Activated T-cell treated with anti-CD3 and anti-CD28 coated beads for 24 hours (primary cell): Measurements from ENCODE around the gene VIPR2.

Experiments used
- DNase-seq: peaks from one replicate; pipeline ENCODE4 v3.0.0-alpha.2; 2020; ENCODE audit warnings: low read depth

Gene VIPR2

GRCh38 chr7:159066816-159067575, 77.7 kb downstream of the VIPR2 start:
- no peak for DNase-seq

DNA sequence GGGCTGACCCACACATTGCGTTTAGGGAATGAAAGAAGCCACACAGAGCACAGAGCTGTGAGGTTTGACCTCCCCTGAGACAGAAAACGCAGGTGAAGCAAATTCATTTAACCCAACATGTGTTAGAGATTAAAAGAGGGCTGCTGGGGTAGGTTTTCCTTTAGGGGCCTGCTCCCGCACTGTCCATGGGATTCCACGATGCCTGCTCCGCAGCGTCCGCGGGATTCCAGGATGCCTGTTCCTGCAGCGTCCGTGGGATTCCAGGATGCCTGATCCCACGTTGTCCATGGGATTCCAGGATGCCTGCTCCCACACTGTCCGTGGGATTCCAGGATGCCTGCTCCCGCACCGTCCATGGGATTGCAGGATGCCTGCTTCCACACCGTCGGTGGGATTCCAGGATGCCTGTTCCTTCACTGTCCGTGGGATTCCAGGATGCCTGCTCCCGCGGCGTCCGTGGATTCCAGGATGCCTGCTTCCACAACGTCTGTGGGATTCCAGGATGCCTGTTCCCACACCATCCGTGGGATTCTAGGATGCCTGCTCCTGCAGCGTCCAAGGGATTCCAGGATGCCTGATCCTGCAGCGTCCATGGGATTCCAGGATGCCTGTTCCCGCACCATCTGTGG, 78.7 kb downstream of the VIPR2 start:
- DNase-seq, result no peak

GRCh38 chr7:159064816-159065510, 79.7 kb downstream of the VIPR2 start:
- DNase-seq, result no peak

DNA sequence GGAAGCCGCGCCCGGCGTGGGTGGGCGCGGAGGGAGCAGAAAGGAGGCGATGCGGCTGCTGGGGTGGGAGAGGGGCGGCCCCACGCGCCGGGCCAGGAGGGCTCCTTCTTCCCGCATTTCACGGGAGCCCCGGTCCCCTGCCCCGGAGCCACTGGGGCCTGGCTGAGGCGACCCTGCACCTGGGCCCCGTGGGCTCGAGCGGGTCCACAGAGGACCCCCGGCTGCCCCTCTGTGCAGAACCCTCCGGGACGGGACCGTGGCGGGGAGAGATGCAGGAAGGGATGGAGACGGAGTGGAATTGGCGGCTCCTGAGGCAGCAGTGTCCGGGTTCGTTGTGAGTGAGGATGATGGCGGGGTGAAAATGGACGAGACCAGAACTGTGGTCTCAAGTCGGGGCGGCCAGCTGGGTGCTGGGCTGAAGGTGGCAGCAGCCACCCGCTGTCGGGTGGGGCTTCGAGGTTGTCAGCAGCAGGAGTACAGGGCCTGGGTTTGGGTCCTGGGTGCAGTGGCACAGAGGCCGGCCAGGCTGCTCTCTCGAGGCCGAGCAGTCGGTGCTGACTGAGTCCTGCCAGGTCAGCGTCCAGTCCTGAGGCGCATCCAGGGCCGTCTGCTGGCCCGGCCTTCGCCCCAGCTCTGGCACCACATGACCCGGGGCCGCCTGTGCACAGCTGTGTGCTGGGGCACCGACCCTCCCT, 80.4 kb downstream of the VIPR2 start:
- DNase-seq, result no peak

DNA sequence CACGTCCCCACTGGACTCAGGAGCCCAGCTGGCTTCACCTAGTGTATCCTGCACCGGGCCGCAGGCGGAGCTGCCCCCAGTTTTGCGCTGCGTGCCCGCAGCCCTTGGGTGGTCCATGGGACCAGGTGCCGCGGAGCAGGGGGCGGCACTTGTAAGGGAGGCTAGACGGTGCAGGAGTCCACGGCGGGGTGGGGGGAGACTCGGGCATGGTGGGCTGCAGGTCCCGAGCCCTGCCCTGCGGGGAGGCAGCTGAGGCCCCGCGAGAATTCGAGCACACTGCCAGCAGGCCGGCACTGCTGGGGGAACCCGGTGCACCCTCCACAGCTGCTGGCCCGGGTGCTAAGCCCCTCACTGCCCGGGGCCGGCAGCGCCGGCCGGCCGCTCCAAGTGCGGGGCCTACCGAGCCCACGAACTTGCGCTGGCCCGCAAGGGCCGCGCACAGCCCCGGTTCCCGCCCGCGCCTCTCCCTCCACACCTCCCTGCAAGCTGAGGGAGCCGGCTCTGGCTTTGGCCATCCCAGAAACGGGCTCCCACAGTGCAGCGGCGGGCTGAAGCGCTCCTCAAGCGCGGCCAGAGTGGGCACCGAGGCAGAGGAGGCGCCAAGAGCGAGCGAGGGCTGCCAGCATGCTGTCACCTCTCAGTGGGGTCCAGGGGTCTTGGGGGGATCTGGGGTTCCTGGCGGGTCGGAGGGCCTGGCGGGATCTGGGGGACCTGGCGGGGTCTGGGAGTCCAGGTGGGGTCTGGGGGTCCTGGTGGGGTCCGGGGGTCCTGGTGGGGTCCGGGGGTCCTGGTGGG, 81.4 kb downstream of the VIPR2 start:
- no peak for DNase-seq

- DNase-seq, result no peak
Observed at GRCh38 chr7:159062569-159062968, 82.1 kb downstream of the VIPR2 start.

GRCh38 chr7:159061674-159062212, 82.9 kb downstream of the VIPR2 start:
- DNase-seq, result no peak

GRCh38 chr7:159061209-159061608, 83.5 kb downstream of the VIPR2 start:
- no peak for DNase-seq

DNA sequence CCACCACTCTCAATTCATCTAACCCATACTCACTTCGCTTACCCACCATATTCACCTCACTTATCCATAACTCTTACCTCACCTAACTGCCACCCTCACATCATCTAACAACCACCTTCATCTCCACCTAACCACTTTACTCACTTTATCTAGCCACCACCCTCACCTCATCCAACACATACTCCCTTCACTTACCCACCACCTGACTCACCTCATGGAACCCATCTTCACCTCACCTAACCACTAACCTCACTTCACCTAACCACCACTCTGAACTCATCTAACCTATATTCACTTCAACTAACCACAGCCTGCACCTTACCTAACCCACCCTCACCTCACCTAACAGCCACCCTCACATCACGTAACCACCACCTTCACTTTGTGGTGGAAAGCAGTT, 84.2 kb downstream of the VIPR2 start:
- no peak for DNase-seq

GRCh38 chr7:159059629-159060028, 85.0 kb downstream of the VIPR2 start:
- no peak for DNase-seq

- no peak for DNase-seq
Observed at GRCh38 chr7:159057647-159058046, 87.0 kb downstream of the VIPR2 start.

DNA sequence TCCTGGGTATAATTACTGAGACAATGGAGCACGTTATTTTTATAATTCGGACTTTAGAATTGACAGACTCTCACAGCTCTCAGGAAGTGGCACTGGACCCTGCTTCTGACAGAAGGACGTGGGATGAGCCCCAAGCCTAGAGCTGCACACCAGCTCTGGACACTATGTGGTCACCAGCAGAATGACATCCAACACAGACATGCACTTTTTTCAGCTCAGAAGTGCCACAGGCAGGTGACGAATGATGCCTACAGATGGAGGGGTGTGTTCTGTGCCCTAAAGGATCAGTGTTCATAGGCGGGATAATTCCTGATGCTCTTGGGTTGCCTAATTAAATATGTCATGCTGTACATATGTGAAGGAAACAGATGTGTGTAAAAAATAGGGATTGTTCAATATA, 87.9 kb downstream of the VIPR2 start:
- DNase-seq, result no peak

GRCh38 chr7:159051916-159052315, 92.8 kb downstream of the VIPR2 start:
- DNase-seq, result no peak

- no peak for DNase-seq
Observed at GRCh38 chr7:159050704-159051103, 94.0 kb downstream of the VIPR2 start.

DNA sequence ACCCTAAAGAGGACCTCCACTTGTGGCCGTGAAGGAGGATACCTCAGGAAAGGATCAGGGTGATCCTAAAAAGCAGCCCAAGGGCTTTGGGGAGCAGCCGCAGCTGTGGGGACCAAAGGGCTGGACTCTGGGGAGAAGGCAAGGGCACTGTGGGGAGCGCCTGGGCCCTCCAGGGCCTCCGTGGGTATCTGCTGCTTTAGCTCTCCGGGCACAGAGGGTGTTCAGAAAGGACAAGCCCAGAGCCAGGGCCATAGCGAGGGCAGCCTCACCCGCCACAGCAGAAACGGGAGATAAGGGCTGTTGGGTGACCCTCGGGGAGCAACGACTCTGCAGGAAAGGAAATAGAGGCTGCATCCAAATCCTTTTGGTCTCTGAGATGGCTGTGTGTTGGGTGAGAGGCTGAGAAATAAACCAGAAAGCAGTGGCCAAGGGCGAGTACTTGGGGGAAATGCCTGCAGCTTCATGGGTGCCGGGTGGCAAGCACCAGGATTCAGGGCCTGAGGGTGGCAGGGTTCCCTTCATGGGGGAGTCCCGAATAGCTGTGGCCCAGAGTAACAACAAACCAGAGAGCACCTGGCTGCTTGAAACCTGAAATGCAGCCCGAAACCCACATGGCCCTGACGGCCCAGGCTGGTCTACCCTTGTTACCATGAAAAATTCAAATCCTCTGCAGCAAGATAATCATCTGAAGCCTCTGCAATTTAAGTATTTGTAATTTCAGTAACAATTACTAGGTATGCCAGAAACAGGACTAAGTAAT, 95.2 kb downstream of the VIPR2 start:
- no peak for DNase-seq

DNA sequence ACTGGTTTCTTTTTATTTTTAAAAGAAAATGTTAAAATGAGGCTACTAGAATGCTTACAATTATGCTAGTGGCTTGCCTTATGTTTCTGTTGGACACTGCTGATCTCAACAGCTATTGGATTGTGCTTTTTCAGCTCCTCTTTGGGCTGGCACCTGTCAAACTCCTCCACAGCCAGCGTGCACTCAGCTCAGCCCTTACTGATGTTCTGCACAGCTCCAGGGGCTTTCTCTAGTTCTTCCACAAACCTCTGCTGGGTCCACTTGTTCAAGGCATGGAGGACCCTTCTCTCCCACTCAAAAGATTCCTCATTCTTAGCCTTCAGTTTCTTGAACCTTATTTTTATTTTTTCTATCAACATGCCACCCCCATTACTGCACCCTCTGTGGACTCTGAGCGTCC, 96.0 kb downstream of the VIPR2 start:
- no peak for DNase-seq

DNA sequence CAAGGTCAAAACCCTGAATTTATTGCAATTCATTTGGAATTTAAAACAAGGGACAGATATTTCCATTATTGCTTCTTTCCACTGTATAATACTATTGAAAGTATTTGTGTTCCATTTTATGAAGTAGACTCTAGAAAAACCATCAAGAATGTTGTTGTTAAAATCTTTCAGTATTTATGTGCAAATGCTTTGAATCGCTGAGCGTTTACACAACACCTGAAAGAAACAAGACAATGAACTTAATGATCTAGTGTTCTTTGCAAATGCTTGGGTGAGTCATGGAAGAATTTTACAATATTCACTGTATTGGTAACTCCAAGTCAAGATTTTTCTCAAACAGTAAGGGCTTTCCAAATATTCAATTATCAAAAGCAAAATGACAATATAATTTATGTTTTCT, 97.1 kb downstream of the VIPR2 start:
- no peak for DNase-seq

DNA sequence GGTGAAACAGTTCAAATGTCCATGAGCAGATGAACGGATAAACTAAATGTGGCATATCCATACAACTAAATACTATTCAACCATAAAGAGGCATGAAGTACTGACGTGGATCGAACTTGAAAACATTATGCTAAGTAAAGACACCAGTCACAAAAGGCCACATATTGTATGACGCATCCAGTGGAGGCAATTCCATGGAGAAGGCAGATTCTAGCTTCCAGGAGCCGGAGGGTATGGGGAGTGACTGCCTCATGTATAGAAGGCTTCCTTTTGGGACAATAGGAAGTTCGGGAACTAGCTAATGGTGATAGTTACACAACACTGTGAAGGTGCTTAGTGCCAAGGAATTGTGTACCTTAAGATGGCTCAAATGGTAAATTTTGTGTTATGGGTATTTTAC, 98.4 kb downstream of the VIPR2 start:
- DNase-seq, result no peak

- no peak for DNase-seq
Observed at GRCh38 chr7:159045839-159046238, 98.8 kb downstream of the VIPR2 start.

- no peak for DNase-seq
Observed at GRCh38 chr7:159042581-159043101, 102.0 kb downstream of the VIPR2 start.

- DNase-seq, result no peak
Observed at GRCh38 chr7:159042103-159042502, 102.6 kb downstream of the VIPR2 start.
